Ovary (tissue), 3 donors: ENCODE data around the gene MSLN.

Source experiments
- CTCF ChIP-seq, 3 donors: fragments of 450-650 bp in 2 of 3; fragments of 200-600 bp in 1 of 3; IDR thresholded peaks; one replicate each; pipeline versions ENCODE4 v1.5.1 to v1.8.0; 2016 to 2022; ENCODE audit warnings: antibody characterized with exemption in 3 of 3, mild to moderate bottlenecking in 1 of 3
- EP300 ChIP-seq: sonication (generic); formaldehyde crosslinking; IDR thresholded peaks from one replicate; pipeline ENCODE4 v1.6.1; 2017; ENCODE audit warnings: antibody characterized with exemption
- POLR2A ChIP-seq: fragments of 450-650 bp; IDR thresholded peaks from one replicate; pipeline ENCODE4 v1.6.1; 2017; ENCODE audit warnings: antibody characterized with exemption, mild to moderate bottlenecking, moderate library complexity
- donor health status: DM: no; HTN: no; CAD: no.

GRCh38 chr16:711548-712320 lies 48.8 kb upstream of the MSLN start:
- TF ChIP-seq CTCF (IDR thresholded peaks at IDR 0.05) (peak; percentile 65 to 83 (median 75)), POLR2A (no peak), EP300 (no peak)
